Hypothalamus (tissue), 51 donors: ENCODE measurements around the gene LAMA2.

ENCODE experiments used
- DNase-seq, 51 donors: peaks; one replicate each; lab custom pipeline; 2025; lab: John Stamatoyannopoulos, UW

Gene LAMA2

GRCh38 chr6:129411092-129411491 lies 528.2 kb downstream of the LAMA2 start:
- no peak for DNase-seq

GRCh38 chr6:129416337-129416990 lies 533.5 kb downstream of the LAMA2 start:
- no peak for DNase-seq

- DNase-seq = no peak
Measured at GRCh38 chr6:129417416-129418086, 534.6 kb downstream of the LAMA2 start.

DNA sequence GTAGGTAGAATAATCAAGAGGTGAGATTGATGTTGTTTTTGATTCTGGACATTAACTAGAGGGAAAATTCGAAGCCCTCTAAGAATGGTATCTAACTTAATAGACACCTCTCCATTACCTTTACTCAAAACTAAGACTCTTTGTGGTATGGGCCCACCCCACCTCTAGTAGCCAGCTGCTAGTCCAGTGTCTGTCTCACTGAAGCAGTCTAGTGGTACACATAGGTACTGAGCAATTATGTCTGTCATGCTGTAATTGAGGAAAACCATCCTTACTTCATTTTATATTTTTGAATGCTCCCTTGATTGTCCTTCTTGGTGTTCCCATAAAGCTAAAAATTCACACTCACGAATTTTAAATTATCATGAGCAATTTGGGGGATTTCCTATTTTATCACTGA lies 536.4 kb downstream of the LAMA2 start:
- DNase-seq = no peak

- no peak for DNase-seq
Measured at GRCh38 chr6:129426343-129426742, 543.4 kb downstream of the LAMA2 start.

DNA sequence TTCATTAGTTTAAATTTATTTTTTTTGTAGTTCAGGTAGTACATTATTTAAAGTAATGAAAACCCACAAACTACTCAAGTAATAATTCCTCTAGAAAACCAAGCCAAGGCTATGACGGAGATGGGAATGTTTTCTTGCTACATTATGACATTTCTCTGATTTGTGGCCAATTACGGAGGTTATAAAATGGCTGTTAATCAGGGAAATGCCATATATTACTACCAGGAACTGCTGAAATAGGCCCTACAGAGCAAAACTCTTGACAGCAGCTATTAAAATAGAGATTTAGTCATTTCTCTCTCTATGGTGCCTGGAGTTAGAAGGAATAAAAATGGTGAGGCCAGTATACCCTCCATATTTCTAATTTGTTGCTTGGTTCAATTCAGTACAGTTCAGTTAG lies 547.0 kb downstream of the LAMA2 start:
- no peak for DNase-seq

GRCh38 chr6:129432738-129433137 lies 549.8 kb downstream of the LAMA2 start:
- DNase-seq = no peak

DNA sequence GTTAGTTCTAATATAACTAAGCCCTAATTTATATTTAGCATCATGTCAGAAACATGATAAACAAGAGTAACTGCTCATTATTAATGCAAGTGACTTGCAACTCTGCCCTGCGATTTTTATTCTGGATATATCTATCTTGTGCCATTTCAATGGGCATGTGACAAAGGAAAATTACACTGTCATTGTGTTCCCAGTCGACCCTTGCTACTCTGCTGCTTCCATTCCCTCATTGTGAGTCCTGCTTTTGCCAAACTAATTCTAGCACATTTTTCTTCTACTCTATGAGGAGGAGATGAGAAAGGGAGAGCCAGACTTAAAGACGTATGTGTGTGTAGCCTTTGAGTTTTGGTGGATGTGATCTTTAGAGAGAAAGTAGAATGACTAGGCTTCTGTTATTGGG lies 551.2 kb downstream of the LAMA2 start:
- no peak for DNase-seq

- no peak for DNase-seq
Measured at GRCh38 chr6:129440691-129441090, 557.8 kb downstream of the LAMA2 start.

DNA sequence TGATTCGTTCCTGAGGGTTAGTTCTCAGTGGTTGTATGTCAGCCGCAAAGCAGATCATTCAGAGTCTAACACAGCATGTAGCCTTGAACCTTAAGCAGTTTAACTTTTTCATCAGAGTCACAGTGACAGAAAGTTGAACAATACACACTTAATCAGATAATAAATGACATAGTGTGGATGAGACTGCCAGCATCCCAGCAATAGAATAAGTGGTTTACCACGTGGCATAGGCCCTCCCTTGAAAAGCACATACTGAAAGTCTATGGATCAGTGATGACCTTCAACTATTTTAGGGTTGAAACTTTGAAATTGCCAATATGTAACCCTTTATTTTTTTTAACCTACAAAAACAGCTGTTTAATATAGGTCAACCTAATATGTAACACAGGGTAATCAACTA lies 561.7 kb downstream of the LAMA2 start:
- no peak for DNase-seq

DNA sequence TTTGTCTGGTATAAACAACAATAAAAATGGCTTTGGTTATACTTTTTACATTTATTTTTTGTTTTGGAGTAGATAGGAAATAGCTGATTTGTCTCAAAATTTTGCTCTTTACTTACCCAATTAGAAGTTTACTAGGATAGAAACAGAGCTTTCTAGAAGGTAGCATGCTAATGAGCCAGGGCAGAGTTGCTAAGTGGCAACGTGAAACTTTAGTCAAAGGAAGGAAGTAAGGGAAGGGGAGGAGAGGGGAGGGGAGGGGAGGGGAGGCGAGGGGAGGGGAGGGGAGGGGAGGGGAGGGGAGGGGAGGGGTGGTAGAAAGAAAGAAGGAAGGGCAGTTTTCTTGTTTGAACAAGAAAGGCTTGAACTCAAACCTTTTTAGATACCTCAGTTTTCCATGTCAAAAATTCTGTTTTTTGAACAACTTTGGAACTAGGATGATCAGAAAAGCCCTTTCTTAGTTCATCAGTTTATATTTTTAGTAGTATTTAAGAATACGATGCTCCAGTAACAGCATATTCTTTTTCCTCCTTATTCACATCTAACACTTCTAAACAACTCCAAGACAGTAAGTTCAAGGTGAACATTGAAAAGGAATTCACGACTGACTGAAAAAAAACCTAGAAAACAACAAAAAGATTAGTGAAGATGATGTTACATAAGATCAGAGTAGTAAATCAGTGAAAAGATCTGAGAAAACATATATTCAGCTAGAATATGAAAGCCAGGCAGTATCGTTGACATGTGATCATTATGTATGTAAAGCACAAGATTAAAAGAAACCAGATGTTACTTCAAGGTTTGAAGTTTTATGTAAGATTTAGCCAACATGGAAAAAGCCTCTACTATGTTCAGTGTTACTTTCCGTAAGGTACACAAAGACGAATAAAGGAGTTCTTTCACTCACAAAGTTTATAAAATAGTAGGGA lies 563.6 kb downstream of the LAMA2 start:
- no peak for DNase-seq

- no peak for DNase-seq
Measured at GRCh38 chr6:129447198-129447565, 564.2 kb downstream of the LAMA2 start.

DNA sequence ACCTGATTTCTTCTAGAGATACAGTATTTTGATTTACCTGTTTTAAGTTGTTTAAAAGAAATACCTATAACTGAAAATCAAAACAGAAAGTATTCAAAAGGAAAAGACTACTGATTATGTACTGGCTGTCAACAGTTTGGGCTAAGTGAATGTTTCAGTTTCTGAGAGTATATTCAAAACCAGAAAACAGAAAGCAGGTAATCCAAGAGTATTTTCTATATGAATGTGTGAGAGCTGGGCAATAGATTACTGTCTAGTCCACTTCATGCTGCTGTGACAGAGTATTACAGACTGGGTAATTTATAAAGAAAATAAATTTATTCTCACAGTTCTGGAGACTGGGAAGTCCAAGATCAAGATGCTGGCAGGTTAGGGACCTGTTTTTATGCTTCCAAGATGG lies 566.0 kb downstream of the LAMA2 start:
- no peak for DNase-seq

DNA sequence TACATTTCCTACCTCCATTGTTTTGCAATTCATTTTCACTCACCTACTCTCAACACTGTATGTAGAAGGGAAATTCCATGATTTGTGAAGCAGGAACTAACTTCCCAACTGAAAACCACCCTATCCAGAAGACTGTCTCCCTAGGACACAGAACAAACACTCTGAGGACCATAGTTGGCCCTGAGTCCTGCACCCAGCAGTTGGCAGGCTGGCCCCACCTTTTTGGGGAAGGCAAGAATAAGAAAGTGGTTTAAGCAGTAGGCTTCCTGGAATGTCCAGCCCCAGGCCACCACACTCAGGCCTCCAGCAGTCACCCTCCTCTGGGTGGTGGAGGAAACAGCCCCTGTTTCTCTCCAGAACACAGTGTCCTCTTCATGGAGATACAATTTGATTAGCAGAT lies 568.2 kb downstream of the LAMA2 start:
- DNase-seq = no peak

DNA sequence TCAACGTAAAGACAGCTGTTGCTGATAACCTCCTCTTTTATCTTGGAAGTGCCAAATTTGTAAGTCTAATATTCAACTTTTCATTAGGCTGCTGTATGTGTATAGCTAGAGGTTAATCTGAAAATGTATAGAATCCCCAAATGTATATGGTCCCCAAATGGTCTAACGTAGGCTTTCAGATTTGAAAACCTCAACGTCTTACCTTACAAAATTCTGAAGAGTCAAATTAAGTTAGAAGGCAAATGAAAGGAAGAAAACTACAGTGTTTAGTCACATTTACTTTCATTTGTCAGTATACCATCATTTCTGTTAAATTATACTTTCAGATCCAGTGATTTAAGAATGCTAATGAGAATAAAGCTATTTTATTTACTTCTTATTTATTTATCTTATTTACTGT lies 570.1 kb downstream of the LAMA2 start:
- no peak for DNase-seq

GRCh38 chr6:129454488-129454887 lies 571.5 kb downstream of the LAMA2 start:
- no peak for DNase-seq

- DNase-seq = no peak
Measured at GRCh38 chr6:129455126-129455769, 572.3 kb downstream of the LAMA2 start.

DNA sequence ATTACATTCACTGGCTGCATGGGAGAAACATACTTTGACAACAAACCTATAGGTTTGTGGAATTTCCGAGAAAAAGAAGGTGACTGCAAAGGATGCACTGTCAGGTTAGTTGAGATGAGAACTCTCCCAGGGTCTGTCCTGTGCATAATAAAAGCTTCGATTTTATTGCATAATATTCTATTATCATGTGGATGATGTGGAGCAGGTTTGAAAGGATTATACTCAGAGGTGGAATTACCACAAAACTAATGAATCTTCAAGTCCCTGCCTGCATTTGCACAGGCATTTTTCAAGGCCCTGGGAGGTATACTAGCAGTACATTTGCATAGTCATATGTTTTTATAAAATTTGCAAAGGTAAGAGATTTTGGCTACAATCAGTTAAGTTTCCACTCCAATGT lies 577.3 kb downstream of the LAMA2 start:
- no peak for DNase-seq

DNA sequence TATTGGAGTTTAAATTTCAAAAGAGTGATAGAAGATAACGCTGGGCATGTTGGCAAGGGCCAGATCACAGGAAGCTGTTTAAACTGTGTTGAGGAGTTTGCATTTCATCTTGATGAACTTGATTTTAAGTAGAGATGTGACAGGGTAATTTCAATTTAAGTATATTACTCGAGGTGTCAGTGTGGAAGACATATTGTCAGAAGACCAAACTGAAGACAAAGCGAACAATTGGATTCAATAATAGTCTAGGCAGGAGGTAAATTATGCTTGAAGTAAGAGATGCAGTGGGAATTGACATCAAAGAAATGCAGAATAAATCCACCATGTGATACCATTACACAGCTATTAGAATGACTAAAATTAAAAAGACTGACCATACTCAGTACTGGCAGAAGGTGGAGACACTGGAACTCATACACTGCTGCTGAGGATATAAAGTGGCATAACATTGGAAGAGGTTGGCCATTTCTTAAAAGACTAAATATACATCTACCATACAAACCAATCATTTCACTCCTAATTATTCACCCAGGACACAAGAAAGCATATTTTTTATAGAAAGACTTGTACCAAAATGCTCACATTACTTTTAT lies 586.2 kb downstream of the LAMA2 start:
- DNase-seq = no peak

- DNase-seq = no peak
Measured at GRCh38 chr6:129472239-129472638, 589.3 kb downstream of the LAMA2 start.

DNA sequence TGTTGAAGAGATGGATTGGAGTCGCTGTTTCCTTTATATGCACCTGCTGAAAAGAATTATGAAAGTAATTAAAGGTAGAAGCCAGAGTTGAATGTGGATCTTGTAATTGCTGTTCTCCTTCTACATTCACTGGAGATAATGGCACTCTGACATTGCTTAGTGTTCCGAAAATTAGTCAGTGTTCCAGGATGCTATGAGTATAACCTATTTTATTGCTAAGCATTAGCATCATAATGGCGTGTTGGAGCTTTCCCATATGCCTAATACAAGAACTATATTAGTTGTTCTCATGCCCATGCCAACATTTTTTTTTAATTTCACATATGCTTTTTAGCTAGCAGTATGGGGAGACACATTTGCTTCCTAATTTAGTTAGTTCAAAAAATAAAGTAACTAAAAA lies 590.6 kb downstream of the LAMA2 start:
- DNase-seq = peak in 1 of 51 donors; percentile 12
